GM13976 (cell line): ENCODE data around the gene GABPB1.

ENCODE experiments used
- DNase-seq: peaks from one replicate; pipeline ENCODE4 v3.0.0; 2012; ENCODE audit warnings: low spot score
- CTCF ChIP-seq: IDR thresholded peaks from 2 replicates; pipeline ENCODE4 v1.5.1; 2012; ENCODE audit warnings: borderline replicate concordance, mild to moderate bottlenecking; ENCODE audit not compliant: insufficient read depth; ENCODE audit errors: extremely low read depth, missing control alignments, control extremely low read depth
- in situ Hi-C: fragments of 300-500 bp; cut with MboI; formaldehyde crosslinking; loops from one replicate; pipeline ENCODE4 v1.12.0; 2022; ENCODE audit warnings: low sequenced_read_pairs, mixed read lengths, inconsistent platforms; ENCODE audit not compliant: unreplicated experiment

Gene GABPB1

GRCh38 chr15:50355980-50356379 lies 982 bp upstream of the GABPB1 start:
- in situ Hi-C loops, result no loop called here
- no peak for TF ChIP-seq CTCF
- DNase-seq, result no peak

- DNase-seq, result no peak
- TF ChIP-seq CTCF, result no peak
- in situ Hi-C loops, result no loop called here
Observed at GRCh38 chr15:50355619-50355905, 564 bp upstream of the GABPB1 start.

GRCh38 chr15:50353975-50354837 lies 792 bp downstream of the GABPB1 start:
- in situ Hi-C loops, result no loop called here

GRCh38 chr15:50353251-50353974 lies 1.6 kb downstream of the GABPB1 start:
- no peak for TF ChIP-seq CTCF
- no peak for DNase-seq
- in situ Hi-C loops, result no loop called here

More at GRCh38 chr15:50353975-50354837, 792 bp downstream of the GABPB1 start:
- DNase-seq, result peak; percentile 44
- TF ChIP-seq CTCF, result no peak

- no peak for TF ChIP-seq CTCF
- DNase-seq, result no peak
- in situ Hi-C loops, result no loop called here
Observed at GRCh38 chr15:50350621-50351020, 4.4 kb downstream of the GABPB1 start.

- no peak for DNase-seq
- in situ Hi-C loops, result no loop called here
- TF ChIP-seq CTCF, result no peak
Observed at GRCh38 chr15:50345298-50345697, 9.7 kb downstream of the GABPB1 start.
